HEK293T (cell line): ENCODE measurements around the gene TYMP.

Experiments used
- CTCF ChIA-PET: fragments of 350-600 bp; formaldehyde crosslinking; extraction: SDS; loops from one replicate; lab custom pipeline; 2021; ENCODE audit warnings: antibody characterized with exemption, inconsistent platforms; lab: Yijun Ruan, JAX
- POLR2A ChIA-PET: fragments of 350-600 bp; formaldehyde crosslinking; extraction: SDS; loops from one replicate; lab custom pipeline; 2020; ENCODE audit warnings: antibody characterized with exemption, inconsistent platforms; lab: Yijun Ruan, JAX
- DNase-seq: peaks from one replicate; pipeline ENCODE4 v3.0.0; 2012; ENCODE audit warnings: mixed read lengths; ENCODE audit errors: extremely low spot score
- ARNT ChIP-seq: fragments of 450-650 bp; IDR thresholded peaks from 2 replicates; pipeline ENCODE4 v1.6.1; 2017; ENCODE audit warnings: mild to moderate bottlenecking
- BHLHE40 ChIP-seq: fragments of 450-650 bp; IDR thresholded peaks from 2 replicates; pipeline ENCODE4 v1.6.1; 2016; ENCODE audit warnings: mild to moderate bottlenecking, moderate library complexity, borderline replicate concordance
- CTBP1 ChIP-seq: fragments of 450-650 bp; IDR thresholded peaks from 2 replicates; pipeline ENCODE4 v1.6.1; 2016; ENCODE audit warnings: borderline replicate concordance
- ELF4 ChIP-seq: fragments of 450-650 bp; IDR thresholded peaks from 2 replicates; pipeline ENCODE4 v1.6.1; 2017; ENCODE audit warnings: antibody characterized with exemption
- FOXA1 ChIP-seq: fragments of 450-650 bp; IDR thresholded peaks from 2 replicates; pipeline ENCODE4 v1.6.1; 2016; ENCODE audit warnings: mild to moderate bottlenecking
- FOXK2 ChIP-seq: fragments of 450-650 bp; IDR thresholded peaks from 2 replicates; pipeline ENCODE4 v1.6.1; 2016; ENCODE audit warnings: mild to moderate bottlenecking
- FOXM1 ChIP-seq: fragments of 450-650 bp; IDR thresholded peaks from 2 replicates; pipeline ENCODE4 v1.6.1; 2017; ENCODE audit warnings: mild to moderate bottlenecking, borderline replicate concordance
- HDGF ChIP-seq: fragments of 450-650 bp; IDR thresholded peaks from 2 replicates; pipeline ENCODE4 v1.6.1; 2017; ENCODE audit warnings: antibody characterized with exemption, borderline replicate concordance
- L3MBTL2 ChIP-seq: fragments of 450-650 bp; conservative IDR thresholded peaks from 2 replicates; pipeline ENCODE4 v1.6.1; 2016; ENCODE audit warnings: mild to moderate bottlenecking
- LEF1 ChIP-seq: fragments of 450-650 bp; IDR thresholded peaks from 2 replicates; pipeline ENCODE4 v1.6.1; 2017; ENCODE audit warnings: mild to moderate bottlenecking, borderline replicate concordance
- NFRKB ChIP-seq: fragments of 450-650 bp; IDR thresholded peaks from 2 replicates; pipeline ENCODE4 v1.6.1; 2016; ENCODE audit warnings: mild to moderate bottlenecking, moderate library complexity
- PKNOX1 ChIP-seq: fragments of 450-650 bp; IDR thresholded peaks from 2 replicates; pipeline ENCODE4 v1.6.1; 2016
- SP1 ChIP-seq: fragments of 450-650 bp; IDR thresholded peaks from 2 replicates; pipeline ENCODE4 v1.6.1; 2017
- SUZ12 ChIP-seq: fragments of 450-650 bp; IDR thresholded peaks from 2 replicates; pipeline ENCODE4 v1.6.1; 2016; ENCODE audit warnings: mild to moderate bottlenecking
- TARDBP ChIP-seq: fragments of 450-650 bp; IDR thresholded peaks from 2 replicates; pipeline ENCODE4 v1.6.1; 2016
- ZNF384 ChIP-seq: fragments of 450-650 bp; IDR thresholded peaks from 2 replicates; pipeline ENCODE4 v1.6.1; 2016

TYMP gene

GRCh38 chr22:50531546-50531961 lies 1.7 kb upstream of the TYMP start:
- ChIA-PET POLR2A (no interaction called here), CTCF (no interaction called here)
- no peak for DNase-seq
- TF ChIP-seq NFRKB (no peak), ARNT (no peak), L3MBTL2 (no peak)

GRCh38 chr22:50530877-50531545 lies 1.2 kb upstream of the TYMP start:
- POLR2A ChIA-PET, result no interaction called here
- no peak for DNase-seq
- CTCF ChIA-PET, result no interaction called here
- TF ChIP-seq LEF1 (no peak), FOXA1 (no peak), HDGF (no peak), NFRKB (no peak), ZNF384 (no peak), L3MBTL2 (no peak; the same call in 1 of the 2 replicates), ELF4 (no peak), PKNOX1 (no peak), ARNT (no peak)

DNA sequence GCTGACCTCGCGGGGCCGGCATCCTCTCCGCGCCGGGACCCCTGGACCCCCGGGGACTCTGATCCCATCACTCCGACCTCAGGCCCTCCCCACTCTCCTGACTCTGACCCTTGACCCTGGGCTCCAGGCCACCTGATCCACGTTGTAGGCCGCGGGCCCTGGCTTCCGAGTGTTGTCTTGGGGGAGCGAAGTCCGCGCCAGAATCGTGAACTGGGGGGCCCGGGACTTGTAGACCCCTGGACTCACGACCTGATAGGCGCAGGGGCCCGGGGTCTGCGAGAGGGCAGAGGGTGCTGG lies 716 bp upstream of the TYMP start:
- ChIA-PET CTCF (no interaction called here), POLR2A (no interaction called here)
- no peak for DNase-seq
- TF ChIP-seq TARDBP (no peak), ARNT (no peak), ZNF384 (no peak), HDGF (no peak), FOXK2 (no peak), L3MBTL2 (no peak), ELF4 (no peak), BHLHE40 (no peak), PKNOX1 (no peak), LEF1 (no peak), CTBP1 (no peak), SP1 (no peak), FOXM1 (no peak), NFRKB (no peak), SUZ12 (no peak), FOXA1 (no peak)

- no peak for DNase-seq
- CTCF ChIA-PET, result no interaction called here
- POLR2A ChIA-PET, result no interaction called here
- TF ChIP-seq FOXM1 (no peak), BHLHE40 (no peak), FOXK2 (no peak), ARNT (no peak)
These were observed 356 bp downstream of the TYMP start for GRCh38 chr22:50529416-50529896.

DNA sequence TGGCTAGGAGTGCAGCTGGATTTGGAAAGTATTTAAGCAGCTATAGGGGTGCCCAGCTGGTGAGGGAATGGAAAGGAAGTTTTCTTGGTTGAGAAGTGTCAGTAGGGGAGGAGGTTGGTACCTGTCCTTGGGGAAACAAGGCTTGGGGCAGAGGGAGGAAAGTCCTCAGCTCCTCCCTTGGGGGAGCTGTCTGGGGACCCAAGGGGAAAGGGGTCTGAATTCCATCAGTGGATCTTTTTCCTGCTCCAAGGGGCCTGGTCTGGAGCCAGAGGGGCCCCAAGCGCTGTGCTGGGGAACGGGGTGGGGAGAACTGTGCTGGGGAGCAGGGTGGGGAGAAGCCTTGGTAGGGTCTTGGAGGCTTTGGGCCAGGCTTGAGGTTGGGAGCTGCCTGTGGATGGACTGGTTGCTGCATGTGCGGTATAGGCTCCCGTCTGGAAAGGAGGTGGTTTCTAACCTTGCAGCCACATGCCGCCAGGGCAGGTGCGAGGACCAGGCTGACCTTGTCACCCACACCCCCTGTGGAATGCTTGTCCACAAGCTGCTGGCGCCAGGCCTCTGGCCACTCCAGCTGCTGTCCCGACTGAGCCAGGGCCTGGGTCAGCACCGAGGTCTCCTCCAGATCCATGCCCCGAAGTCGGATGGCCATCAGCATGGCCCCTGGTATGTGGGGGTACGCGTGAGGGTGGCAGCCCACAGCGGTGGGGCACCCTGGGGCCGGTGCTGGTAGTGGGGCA lies 963 bp downstream of the TYMP start:
- ChIA-PET CTCF (no interaction called here), POLR2A (interaction anchor here (0.6 kb wide), 1 partner anchor 20 kb away, joined by 3 read pairs; no protein-coding TSS in a partner anchor)
- DNase-seq, result no peak
- TF ChIP-seq ELF4 (no peak), L3MBTL2 (0 out of 2 replicates have a peak, but pooled peaks have one; percentile 27), SUZ12 (no peak)

DNA sequence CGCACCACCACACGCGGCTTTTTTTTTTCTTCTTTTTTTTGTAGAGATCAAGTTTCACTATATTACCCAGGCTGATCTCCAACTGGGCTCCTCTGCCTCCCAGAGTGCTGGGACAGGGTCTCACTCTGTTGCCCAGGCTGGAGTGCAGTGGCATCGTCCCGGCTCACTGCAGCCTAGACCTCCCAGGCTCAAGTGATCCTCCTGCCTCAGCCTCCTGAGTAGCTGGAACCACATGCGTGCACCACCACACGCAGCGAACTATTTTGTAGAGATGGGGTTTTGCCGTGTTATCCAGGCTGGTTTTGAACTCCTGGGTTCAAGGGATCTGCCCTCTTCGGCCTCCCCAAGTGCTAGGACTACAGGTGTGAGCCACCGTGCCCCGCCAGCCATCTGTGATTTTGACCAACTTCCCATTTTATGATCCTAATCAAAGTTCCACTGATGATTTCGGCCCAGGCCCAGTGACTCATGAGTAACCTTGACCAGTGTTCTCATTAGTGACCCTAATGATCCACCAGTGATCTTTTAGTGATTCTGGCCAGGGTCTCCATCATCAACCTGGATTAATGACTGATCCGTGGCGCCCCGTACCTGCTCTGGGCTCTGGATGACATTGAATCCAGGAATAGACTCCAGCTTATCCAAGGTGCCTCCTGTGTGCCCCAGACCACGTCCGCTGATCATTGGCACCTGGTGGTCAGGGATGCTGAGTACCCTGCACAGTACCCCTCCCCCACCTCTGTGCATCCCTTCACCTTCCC lies 1.7 kb downstream of the TYMP start:
- CTCF ChIA-PET, result no interaction called here
- no peak for DNase-seq
- POLR2A ChIA-PET, result interaction anchor here (0.6 to 7.1 kb wide), 2 partner anchors 19 kb away, joined by 3 to 193 read pairs; partner anchors contain the start of genes LMF2 and NCAPH2
- TF ChIP-seq HDGF (no peak), TARDBP (no peak), NFRKB (no peak), BHLHE40 (no peak)
